ES-I3 (cell line): ENCODE measurements around the gene RTL1.

ENCODE experiments used
- H3K36me3 ChIP-seq: 2 replicates; pipeline ENCODE4 v1.6.1; 2013; ENCODE audit warnings: mild to moderate bottlenecking, low read length, control low read depth, moderate library complexity; ENCODE audit not compliant: insufficient read depth
- H3K4me1 ChIP-seq: 2 replicates; pipeline ENCODE4 v1.6.1; 2013; ENCODE audit warnings: mild to moderate bottlenecking, control low read depth, low read length; ENCODE audit not compliant: insufficient read depth
- H3K9ac ChIP-seq: 2 replicates; pipeline ENCODE4 v1.6.1; 2013; ENCODE audit warnings: low read depth, mild to moderate bottlenecking, low read length, moderate library complexity
- H3K9me3 ChIP-seq: 2 replicates; pipeline ENCODE4 v1.6.1; 2013; ENCODE audit warnings: mild to moderate bottlenecking, low read length, moderate library complexity; ENCODE audit not compliant: control insufficient read depth, insufficient read depth

Gene RTL1

GRCh38 chr14:100868621-100869370, 34.7 kb downstream of the RTL1 start:
- Histone ChIP-seq H3K4me1 (no peaks in the 10 kb centered on the region), H3K9me3 (0 out of 2 replicates have a peak, but pooled peaks cover 3% of the 10 kb centered on the region), H3K9ac (no peak overlapping the region), H3K36me3 (no peaks in the 10 kb centered on the region)

GRCh38 chr14:100867631-100868315, 35.7 kb downstream of the RTL1 start:
- Histone ChIP-seq H3K9me3 (0 out of 2 replicates have a peak, but pooled peaks cover 3% of the 10 kb centered on the region), H3K9ac (no peak overlapping the region), H3K36me3 (no peaks in the 10 kb centered on the region), H3K4me1 (no peaks in the 10 kb centered on the region)

GRCh38 chr14:100866666-100867630, 36.6 kb downstream of the RTL1 start:
- H3K4me1 ChIP-seq: no peaks in the 10 kb centered on the region
- H3K9me3 ChIP-seq: 0 out of 2 replicates have a peak, but pooled peaks cover 3% of the 10 kb centered on the region
- no peak overlapping the region for H3K9ac ChIP-seq
- H3K36me3 ChIP-seq: no peaks in the 10 kb centered on the region

- no peak overlapping the region for H3K9ac ChIP-seq
- no peaks in the 10 kb centered on the region for H3K4me1 ChIP-seq
- no peaks in the 10 kb centered on the region for H3K36me3 ChIP-seq
Measured at GRCh38 chr14:100865682-100866591, 37.6 kb downstream of the RTL1 start.

GRCh38 chr14:100864960-100865681, 38.4 kb downstream of the RTL1 start:
- Histone ChIP-seq H3K4me1 (no peaks in the 10 kb centered on the region), H3K36me3 (no peaks in the 10 kb centered on the region), H3K9ac (no peak overlapping the region), H3K9me3 (no peaks in the 10 kb centered on the region)

More at GRCh38 chr14:100865682-100866591, 37.6 kb downstream of the RTL1 start:
- H3K9me3 ChIP-seq: no peaks in the 10 kb centered on the region

DNA sequence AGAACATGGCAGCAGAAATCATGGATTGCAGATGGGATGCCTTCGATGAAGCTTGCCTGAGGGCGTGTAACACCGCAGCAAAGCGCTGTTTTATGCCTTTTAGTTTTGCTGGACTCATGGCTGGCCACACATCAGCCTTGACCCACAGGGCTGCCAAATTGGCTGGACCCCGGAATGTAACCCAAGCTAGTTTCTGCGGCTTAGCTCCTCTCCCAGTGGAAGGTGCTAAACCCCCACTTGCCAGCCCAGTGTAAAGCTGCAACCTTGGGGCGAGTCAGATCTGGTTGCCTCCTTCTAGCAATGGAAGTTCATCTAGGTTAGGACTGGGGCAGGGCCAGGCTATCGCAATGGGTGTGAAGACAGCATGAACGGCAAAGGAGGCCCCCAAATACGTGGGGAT, 39.3 kb downstream of the RTL1 start:
- no peaks in the 10 kb centered on the region for H3K4me1 ChIP-seq
- no peaks in the 10 kb centered on the region for H3K36me3 ChIP-seq
- no peak overlapping the region for H3K9ac ChIP-seq
- H3K9me3 ChIP-seq: no peaks in the 10 kb centered on the region

- no peaks in the 10 kb centered on the region for H3K36me3 ChIP-seq
- no peaks in the 10 kb centered on the region for H3K4me1 ChIP-seq
- no peaks in the 10 kb centered on the region for H3K9me3 ChIP-seq
- H3K9ac ChIP-seq: no peak overlapping the region
Measured at GRCh38 chr14:100862793-100863192, 40.7 kb downstream of the RTL1 start.

DNA sequence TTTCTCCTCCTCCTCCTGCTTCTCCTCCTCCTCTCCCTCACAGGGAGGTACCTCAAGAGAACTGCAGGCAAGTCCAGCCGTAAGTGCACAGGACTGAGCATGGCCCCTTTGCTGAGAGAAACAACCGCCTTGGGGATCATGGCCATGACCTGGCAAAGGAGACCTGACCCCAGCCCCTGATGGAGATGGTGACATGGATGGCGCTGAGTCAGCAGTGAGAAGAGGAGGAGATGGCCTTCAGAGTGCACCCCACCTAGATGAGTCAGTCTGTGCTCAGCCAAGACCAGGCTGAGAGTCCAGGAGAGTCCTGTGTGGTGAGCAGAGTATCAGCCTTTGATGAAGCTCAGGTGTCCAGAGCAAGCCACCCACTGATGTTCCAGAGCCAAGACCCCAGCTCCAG, 41.2 kb downstream of the RTL1 start:
- no peaks in the 10 kb centered on the region for H3K9me3 ChIP-seq
- H3K4me1 ChIP-seq: no peaks in the 10 kb centered on the region
- no peak overlapping the region for H3K9ac ChIP-seq
- no peaks in the 10 kb centered on the region for H3K36me3 ChIP-seq

DNA sequence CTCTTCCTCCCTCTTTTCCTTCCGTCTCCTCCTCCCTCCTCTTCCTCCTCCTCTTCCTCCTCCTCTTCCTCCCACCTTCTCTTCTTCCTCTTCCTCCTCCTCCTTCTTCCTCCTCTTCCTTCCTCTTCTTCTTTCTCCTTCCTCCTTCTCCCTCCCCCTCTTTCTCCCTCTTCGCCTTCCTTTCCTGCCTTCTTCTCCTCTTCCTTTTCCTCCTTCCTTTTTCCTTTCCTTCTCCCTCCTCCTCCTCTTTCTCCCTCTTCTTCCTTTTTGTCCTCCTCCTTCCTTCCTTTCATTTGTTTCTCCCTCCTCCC, 41.6 kb downstream of the RTL1 start:
- H3K36me3 ChIP-seq: no peaks in the 10 kb centered on the region
- no peaks in the 10 kb centered on the region for H3K4me1 ChIP-seq
- H3K9ac ChIP-seq: no peak overlapping the region
- H3K9me3 ChIP-seq: no peaks in the 10 kb centered on the region

DNA sequence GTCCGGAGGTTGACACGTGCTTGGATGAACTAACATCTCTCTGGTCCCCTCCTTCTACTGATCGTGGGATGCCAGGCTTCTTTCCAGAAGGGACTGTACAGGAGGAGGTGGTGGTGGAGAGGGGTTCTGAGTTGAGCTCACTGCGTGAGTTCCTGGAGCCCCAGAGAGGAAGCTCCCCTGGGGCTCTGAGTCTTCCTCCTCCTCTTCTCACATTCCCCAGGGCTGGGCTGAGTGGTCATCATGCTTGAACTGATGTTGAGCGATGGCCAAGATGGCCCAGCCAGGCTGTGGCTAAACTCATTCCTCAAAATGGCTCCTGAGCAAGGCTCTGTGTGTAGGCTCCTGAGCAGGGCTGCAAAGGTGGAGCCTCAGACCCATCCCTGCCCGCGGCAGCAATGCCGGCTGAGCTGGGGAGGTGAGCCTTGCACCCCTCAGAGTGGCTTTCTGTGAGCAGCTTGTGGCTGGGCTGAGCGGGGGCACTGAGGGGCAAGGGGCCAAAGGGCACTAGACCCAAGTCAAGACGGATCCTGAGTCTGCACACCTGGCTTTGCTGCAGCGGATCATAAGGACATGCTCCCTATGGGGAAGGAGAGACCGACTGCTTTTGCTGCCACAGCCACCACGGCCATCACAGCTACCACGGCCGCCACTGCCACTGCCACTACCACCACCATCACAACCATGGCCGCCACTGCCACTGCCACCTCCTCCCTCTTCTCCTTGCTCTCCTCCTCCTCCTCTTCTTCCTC, 42.2 kb downstream of the RTL1 start:
- H3K36me3 ChIP-seq: no peaks in the 10 kb centered on the region

DNA sequence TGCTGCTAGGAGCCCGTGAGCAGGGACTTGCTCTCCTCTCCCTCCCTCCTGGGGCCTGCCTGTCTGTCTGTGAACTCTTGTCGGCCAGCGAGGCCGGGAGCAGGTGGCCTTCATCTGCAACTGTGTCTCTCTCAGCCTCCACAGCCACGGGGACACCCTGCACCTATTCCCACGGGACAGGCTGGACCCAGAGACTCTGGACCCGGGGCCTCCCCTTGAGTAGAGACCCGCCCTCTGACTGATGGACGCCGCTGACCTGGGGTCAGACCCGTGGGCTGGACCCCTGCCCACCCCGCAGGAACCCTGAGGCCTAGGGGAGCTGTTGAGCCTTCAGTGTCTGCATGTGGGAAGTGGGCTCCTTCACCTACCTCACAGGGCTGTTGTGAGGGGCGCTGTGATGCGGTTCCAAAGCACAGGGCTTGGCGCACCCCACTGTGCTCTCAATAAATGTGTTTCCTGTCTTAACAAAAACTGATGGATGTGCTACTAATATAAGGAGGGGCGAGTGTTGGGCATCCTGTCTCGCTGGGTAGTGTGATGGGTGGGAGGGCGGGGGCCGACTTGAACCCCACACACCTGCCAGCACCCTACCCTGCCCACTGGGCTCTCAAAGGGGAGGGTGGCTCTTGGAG, 42.9 kb downstream of the RTL1 start:
- no peaks in the 10 kb centered on the region for H3K4me1 ChIP-seq
- no peaks in the 10 kb centered on the region for H3K9me3 ChIP-seq
- H3K36me3 ChIP-seq: no peaks in the 10 kb centered on the region
- no peak overlapping the region for H3K9ac ChIP-seq

More for the DNA sequence above, 42.2 kb downstream of the RTL1 start:
- no peaks in the 10 kb centered on the region for H3K4me1 ChIP-seq
- no peaks in the 10 kb centered on the region for H3K9me3 ChIP-seq
- no peak overlapping the region for H3K9ac ChIP-seq

DNA sequence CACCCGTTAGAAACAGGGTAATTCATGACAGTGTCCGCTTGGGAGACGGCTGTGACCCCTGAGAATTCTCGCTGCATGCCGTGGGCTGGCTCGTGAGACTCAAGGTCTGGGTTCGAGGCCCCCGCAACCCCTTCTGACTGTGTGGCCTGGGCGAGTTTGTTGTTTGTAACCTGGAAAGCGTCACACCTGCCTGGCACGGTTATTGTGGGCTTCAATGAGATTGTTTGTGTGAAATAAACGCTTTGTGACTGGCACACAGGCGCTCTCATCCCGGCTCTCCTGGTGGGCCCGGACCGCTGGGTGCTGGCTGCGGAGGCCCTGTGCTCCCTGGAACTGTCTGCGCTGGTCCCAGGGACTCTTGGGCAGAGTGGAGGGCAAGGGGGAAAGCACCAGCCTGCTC, 43.7 kb downstream of the RTL1 start:
- Histone ChIP-seq H3K4me1 (no peaks in the 10 kb centered on the region), H3K9me3 (no peaks in the 10 kb centered on the region), H3K9ac (no peak overlapping the region), H3K36me3 (no peaks in the 10 kb centered on the region)
